HG03064 (cell line): Measurements from ENCODE around the gene CCL22.

Source experiments
- ATAC-seq: cut with Tn5 transposase; IDR thresholded peaks from one replicate; pipeline ENCODE4 v1.9.1; 2021; ENCODE audit warnings: low read depth; ENCODE audit not compliant: unreplicated experiment

The CCL22 gene

GRCh38 chr16:57345666-57346204, 12.8 kb upstream of the CCL22 start:
- ATAC-seq, result no peak

GRCh38 chr16:57347858-57348257, 10.7 kb upstream of the CCL22 start:
- ATAC-seq, result no peak

GRCh38 chr16:57348327-57348726, 10.3 kb upstream of the CCL22 start:
- ATAC-seq, result no peak

- ATAC-seq, result peak; percentile 64
Observed at GRCh38 chr16:57349212-57350031, 9.2 kb upstream of the CCL22 start.

- ATAC-seq, result no peak
Observed at GRCh38 chr16:57352636-57353047, 5.9 kb upstream of the CCL22 start.

GRCh38 chr16:57354311-57354710, 4.3 kb upstream of the CCL22 start:
- ATAC-seq, result no peak

GRCh38 chr16:57355898-57356414, 2.6 kb upstream of the CCL22 start:
- ATAC-seq, result no peak

- no peak for ATAC-seq
Observed at GRCh38 chr16:57356547-57356946, 2.0 kb upstream of the CCL22 start.

GRCh38 chr16:57357330-57358085, 1.1 kb upstream of the CCL22 start:
- no peak for ATAC-seq

GRCh38 chr16:57358086-57358420, 530 bp upstream of the CCL22 start:
- ATAC-seq, result peak; percentile 12

- no peak for ATAC-seq
Observed at GRCh38 chr16:57360321-57360935, 1.8 kb downstream of the CCL22 start.

- no peak for ATAC-seq
Observed at GRCh38 chr16:57361404-57361803, 2.8 kb downstream of the CCL22 start.

- ATAC-seq, result no peak
Observed at GRCh38 chr16:57364143-57364542, 5.6 kb downstream of the CCL22 start.

GRCh38 chr16:57366544-57367040, 8.0 kb downstream of the CCL22 start:
- ATAC-seq, result no peak

- no peak for ATAC-seq
Observed at GRCh38 chr16:57367116-57367752, 8.7 kb downstream of the CCL22 start.

- ATAC-seq, result no peak
Observed at GRCh38 chr16:57371494-57372371, 13.2 kb downstream of the CCL22 start.

GRCh38 chr16:57372372-57373116, 14.0 kb downstream of the CCL22 start, which contains the start of gene CX3CL1:
CX3CL1 (plus strand) TSS chr16:57372490; CDS start chr16:57372569, 79 bp downstream.
- no peak for ATAC-seq

GRCh38 chr16:57373117-57373947, 14.7 kb downstream of the CCL22 start:
- ATAC-seq, result no peak
